IPS-15b (cell line): ENCODE measurements around the gene PCNX4.

ENCODE experiments used
- H3K27me3 ChIP-seq: one replicate; pipeline ENCODE4 v1.6.1; 2013; ENCODE audit warnings: low read length; ENCODE audit not compliant: control insufficient read depth, insufficient read depth
- H3K36me3 ChIP-seq: one replicate; pipeline ENCODE4 v1.6.1; 2013; ENCODE audit warnings: low read length; ENCODE audit not compliant: control insufficient read depth, insufficient read depth
- H3K4me1 ChIP-seq: one replicate; pipeline ENCODE4 v1.6.1; 2013; ENCODE audit warnings: mild to moderate bottlenecking, low read length; ENCODE audit not compliant: control insufficient read depth, insufficient read depth
- H3K4me3 ChIP-seq: one replicate; pipeline ENCODE4 v1.5.1; 2013; ENCODE audit warnings: low read depth, low read length
- H3K9ac ChIP-seq: one replicate; pipeline ENCODE4 v1.6.1; 2013; ENCODE audit warnings: low read depth, mild to moderate bottlenecking, low read length
- H3K9me3 ChIP-seq: one replicate; pipeline ENCODE4 v1.6.1; 2013; ENCODE audit warnings: mild to moderate bottlenecking, low read length; ENCODE audit not compliant: control insufficient read depth, insufficient read depth

The PCNX4 gene

GRCh38 chr14:60163693-60164092, 72.0 kb downstream of the PCNX4 start:
- Histone ChIP-seq H3K9me3 (no peaks in the 10 kb centered on the region), H3K27me3 (peaks cover 12% of the 10 kb centered on the region), H3K4me1 (peaks cover 7% of the 10 kb centered on the region), H3K9ac (no peak overlapping the region), H3K36me3 (no peaks in the 10 kb centered on the region), H3K4me3 (peak overlapping the region; percentile 80)

- peak overlapping the region; percentile 80 for H3K4me3 ChIP-seq
- no peaks in the 10 kb centered on the region for H3K9me3 ChIP-seq
- H3K27me3 ChIP-seq, result peaks cover 12% of the 10 kb centered on the region
- peaks cover 7% of the 10 kb centered on the region for H3K4me1 ChIP-seq
- no peak overlapping the region for H3K9ac ChIP-seq
- H3K36me3 ChIP-seq, result no peaks in the 10 kb centered on the region
Observed at GRCh38 chr14:60164404-60164711, 72.6 kb downstream of the PCNX4 start.

GRCh38 chr14:60164712-60165546, 73.2 kb downstream of the PCNX4 start, which contains the start of gene DHRS7:
Gene DHRS7, minus strand, starts transcription at chr14:60165398. Its CDS starts 89 bp downstream, at chr14:60165309.
- Histone ChIP-seq H3K9me3 (no peaks in the 10 kb centered on the region), H3K4me3 (peak within 1 kb of the TSS; percentile 80), H3K27me3 (peaks cover 12% of the 10 kb centered on the region), H3K9ac (peak within 1 kb of the TSS; percentile 77), H3K4me1 (peaks cover 7% of the 10 kb centered on the region), H3K36me3 (no peaks in the 10 kb centered on the region)

- Histone ChIP-seq H3K9me3 (no peaks in the 10 kb centered on the region), H3K4me1 (peaks cover 7% of the 10 kb centered on the region), H3K9ac (no peak overlapping the region), H3K36me3 (no peaks in the 10 kb centered on the region), H3K4me3 (peak overlapping the region; percentile 80), H3K27me3 (peaks cover 12% of the 10 kb centered on the region)
Observed at GRCh38 chr14:60165547-60165876, 73.8 kb downstream of the PCNX4 start.

GRCh38 chr14:60166142-60166541, 74.4 kb downstream of the PCNX4 start:
- Histone ChIP-seq H3K27me3 (peaks cover 12% of the 10 kb centered on the region), H3K4me3 (no peak overlapping the region), H3K9me3 (no peaks in the 10 kb centered on the region), H3K9ac (no peak overlapping the region), H3K4me1 (peaks cover 7% of the 10 kb centered on the region), H3K36me3 (no peaks in the 10 kb centered on the region)

- H3K9me3 ChIP-seq, result no peaks in the 10 kb centered on the region
Observed at GRCh38 chr14:60169722-60170121, 78.0 kb downstream of the PCNX4 start.

GRCh38 chr14:60170948-60171347, 79.2 kb downstream of the PCNX4 start:
- H3K4me1 ChIP-seq, result no peaks in the 10 kb centered on the region
- H3K4me3 ChIP-seq, result no peak overlapping the region
- H3K9ac ChIP-seq, result no peak overlapping the region
- H3K9me3 ChIP-seq, result no peaks in the 10 kb centered on the region
- H3K27me3 ChIP-seq, result peaks cover 8% of the 10 kb centered on the region
- H3K36me3 ChIP-seq, result no peaks in the 10 kb centered on the region

More at GRCh38 chr14:60169722-60170121, 78.0 kb downstream of the PCNX4 start:
- no peak overlapping the region for H3K9ac ChIP-seq
- no peaks in the 10 kb centered on the region for H3K36me3 ChIP-seq
- peaks cover 2% of the 10 kb centered on the region for H3K4me1 ChIP-seq
- peaks cover 12% of the 10 kb centered on the region for H3K27me3 ChIP-seq
- H3K4me3 ChIP-seq, result no peak overlapping the region

- no peak overlapping the region for H3K4me3 ChIP-seq
- no peaks in the 10 kb centered on the region for H3K36me3 ChIP-seq
- no peaks in the 10 kb centered on the region for H3K4me1 ChIP-seq
- peaks cover under 1% of the 10 kb centered on the region for H3K27me3 ChIP-seq
- H3K9me3 ChIP-seq, result no peaks in the 10 kb centered on the region
- H3K9ac ChIP-seq, result no peak overlapping the region
Observed at GRCh38 chr14:60171690-60172089, 80.0 kb downstream of the PCNX4 start.

- no peaks in the 10 kb centered on the region for H3K27me3 ChIP-seq
- H3K9ac ChIP-seq, result no peak overlapping the region
- no peaks in the 10 kb centered on the region for H3K36me3 ChIP-seq
- H3K9me3 ChIP-seq, result no peaks in the 10 kb centered on the region
- H3K4me3 ChIP-seq, result no peak overlapping the region
- no peaks in the 10 kb centered on the region for H3K4me1 ChIP-seq
Observed at GRCh38 chr14:60174352-60175254, 82.9 kb downstream of the PCNX4 start.

GRCh38 chr14:60175255-60175902, 83.7 kb downstream of the PCNX4 start:
- Histone ChIP-seq H3K4me3 (no peak overlapping the region), H3K9me3 (no peaks in the 10 kb centered on the region), H3K4me1 (no peaks in the 10 kb centered on the region)

GRCh38 chr14:60178164-60178563, 86.4 kb downstream of the PCNX4 start:
- Histone ChIP-seq H3K4me1 (no peaks in the 10 kb centered on the region), H3K27me3 (no peaks in the 10 kb centered on the region), H3K4me3 (no peak overlapping the region), H3K9ac (no peak overlapping the region), H3K9me3 (no peaks in the 10 kb centered on the region), H3K36me3 (no peaks in the 10 kb centered on the region)

More at GRCh38 chr14:60175255-60175902, 83.7 kb downstream of the PCNX4 start:
- Histone ChIP-seq H3K27me3 (no peaks in the 10 kb centered on the region), H3K36me3 (no peaks in the 10 kb centered on the region), H3K9ac (no peak overlapping the region)
